GM18858 (cell line): ENCODE measurements around the gene DSCAML1.

Experiments used
- ATAC-seq: cut with Tn5 transposase; IDR thresholded peaks from one replicate; pipeline ENCODE4 v1.9.1; 2021; ENCODE audit not compliant: unreplicated experiment

Gene DSCAML1

DNA sequence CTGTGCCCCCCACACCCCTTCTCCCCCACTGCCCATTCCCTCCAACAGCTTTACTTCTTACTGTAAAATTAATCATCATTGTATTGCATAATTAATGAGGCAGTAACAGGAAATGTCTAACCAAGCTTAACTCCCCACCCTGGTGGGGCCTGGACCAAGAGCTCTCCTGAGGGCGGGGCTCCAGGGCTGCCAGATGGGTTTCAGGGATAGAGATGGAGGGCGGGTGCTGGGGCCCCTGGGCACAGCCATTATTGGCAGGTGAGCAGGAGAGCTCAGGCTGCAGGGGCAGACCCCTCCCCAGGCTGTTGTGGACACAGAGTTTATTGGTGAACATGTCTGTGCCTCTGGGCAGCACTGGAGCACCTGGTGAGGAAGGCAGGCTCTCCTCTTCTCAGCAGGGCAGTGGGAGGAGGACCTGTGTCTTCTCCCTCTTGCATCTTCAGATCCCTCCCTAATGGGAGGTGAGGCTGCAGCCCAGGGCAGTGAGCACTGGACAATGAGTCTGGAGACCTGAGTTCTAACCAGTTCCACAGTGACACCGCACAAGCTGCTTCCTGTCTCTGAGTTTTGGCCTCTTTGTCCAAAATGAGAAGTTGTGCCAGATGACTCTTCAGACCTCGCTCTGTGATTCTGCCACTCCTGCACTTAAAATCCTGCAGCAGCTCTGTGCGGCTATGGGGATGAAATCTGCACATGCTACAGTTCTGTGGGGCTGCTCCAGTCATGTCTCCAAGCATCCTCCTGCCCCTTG is 236.1 kb downstream of the DSCAML1 start:
- ATAC-seq = no peak

GRCh38 chr11:117559698-117560097 is 237.3 kb downstream of the DSCAML1 start:
- ATAC-seq = no peak

- no peak for ATAC-seq
Measured at GRCh38 chr11:117557361-117557760, 239.7 kb downstream of the DSCAML1 start.

- no peak for ATAC-seq
Measured at GRCh38 chr11:117554601-117555333, 242.2 kb downstream of the DSCAML1 start.

DNA sequence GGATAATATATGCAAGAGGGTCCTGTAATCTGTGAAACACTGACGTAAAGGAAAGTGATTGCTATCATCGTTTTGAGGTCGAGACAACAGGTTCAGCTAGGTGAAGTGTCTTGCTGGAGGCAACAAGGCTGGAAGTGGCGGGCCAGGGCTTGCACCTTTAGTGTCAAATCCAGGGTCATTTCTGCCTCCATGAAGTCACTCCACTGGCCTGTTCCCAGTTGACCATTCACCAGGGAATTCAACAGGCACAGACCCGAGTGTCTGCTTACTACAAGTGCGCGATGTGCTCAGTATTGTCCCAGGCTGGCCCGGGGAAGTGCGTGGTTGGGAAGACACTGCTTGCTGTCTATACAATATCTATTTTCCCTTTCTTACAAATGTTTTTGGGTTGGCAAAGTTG is 244.4 kb downstream of the DSCAML1 start:
- ATAC-seq = no peak

DNA sequence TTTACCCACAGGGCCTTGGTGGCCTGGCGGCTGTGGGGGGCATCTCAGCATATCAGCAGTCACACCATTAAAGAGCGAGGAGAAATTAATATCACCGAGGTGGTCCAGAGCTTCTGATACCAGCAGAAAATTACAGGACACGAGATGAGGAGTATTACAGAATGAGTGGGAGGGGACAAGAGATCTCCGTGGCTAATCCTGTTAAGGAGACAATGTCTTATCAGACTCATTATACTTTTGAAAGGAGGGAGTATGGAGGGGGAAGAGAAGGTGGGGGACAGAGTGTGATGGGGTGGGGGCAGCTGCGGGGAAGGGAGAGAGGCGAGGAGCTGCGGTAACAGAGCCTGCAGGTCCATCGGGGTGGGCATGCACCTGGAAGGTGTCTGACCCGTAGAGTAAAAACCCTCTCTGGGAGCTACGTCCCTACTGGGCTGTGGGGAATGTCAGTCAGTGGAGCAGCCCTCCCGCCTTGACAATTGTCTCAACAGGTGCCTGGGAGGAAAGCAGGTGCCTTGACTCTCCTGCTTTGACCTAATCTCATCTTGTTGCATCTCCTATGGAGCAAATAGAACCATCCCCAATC is 245.2 kb downstream of the DSCAML1 start:
- no peak for ATAC-seq

DNA sequence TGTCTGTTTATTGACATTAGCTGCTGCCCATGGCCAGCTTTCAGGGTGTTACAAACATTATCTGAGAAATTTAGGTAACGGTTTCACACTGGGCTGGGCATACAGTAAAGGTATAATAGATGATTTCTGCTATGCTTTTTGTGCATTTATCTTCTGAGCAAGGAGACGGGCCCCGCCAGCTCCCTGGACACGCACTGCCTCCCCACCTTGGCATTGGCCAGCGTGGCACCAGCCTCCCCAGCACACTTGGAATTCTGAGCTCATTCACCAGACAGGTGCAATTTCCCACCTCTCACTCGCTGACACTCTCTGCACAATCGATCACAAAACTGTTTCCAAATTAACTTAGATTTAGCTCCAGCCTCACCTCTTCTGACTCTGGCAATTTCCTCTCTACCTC is 246.6 kb downstream of the DSCAML1 start:
- ATAC-seq = no peak

DNA sequence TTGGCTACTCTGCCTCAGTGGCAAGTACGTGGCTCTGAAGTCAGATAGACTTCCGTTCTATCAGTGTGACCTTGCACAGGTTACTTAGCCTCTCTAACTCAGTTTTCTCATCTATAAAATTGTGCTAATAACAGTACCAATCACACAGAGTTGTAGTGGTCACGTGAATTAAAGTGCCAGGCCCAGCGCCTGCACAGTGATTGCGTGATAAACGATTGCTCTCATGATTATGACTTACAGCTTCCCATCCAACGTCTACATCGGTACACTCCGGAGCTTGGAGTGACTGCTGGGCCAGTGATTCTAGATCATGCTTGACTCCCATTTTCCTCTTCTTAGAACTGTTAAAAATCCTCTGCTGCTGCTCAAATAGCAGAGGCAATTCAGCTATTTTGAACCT is 247.6 kb downstream of the DSCAML1 start:
- no peak for ATAC-seq

- ATAC-seq = no peak
Measured at GRCh38 chr11:117548876-117549275, 248.1 kb downstream of the DSCAML1 start.

DNA sequence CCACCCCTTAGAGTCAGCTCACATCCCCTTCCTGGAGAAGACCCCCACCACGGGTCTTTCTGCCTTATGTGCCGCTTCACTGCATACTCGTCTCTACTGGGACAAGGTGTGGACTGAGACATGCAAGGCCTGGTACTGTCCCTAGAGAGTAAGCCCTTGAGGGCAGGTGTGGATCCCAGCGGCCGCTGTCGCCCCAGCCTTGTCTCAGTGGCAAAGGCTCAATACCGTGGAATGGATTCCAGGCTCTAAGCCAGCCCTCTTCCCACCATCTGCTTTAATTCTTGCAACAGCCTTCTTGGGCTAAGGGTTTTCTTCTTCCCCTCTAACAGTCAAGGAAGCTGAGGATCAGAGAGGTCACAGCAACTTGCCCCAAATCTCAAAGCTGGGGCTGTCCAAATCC is 249.1 kb downstream of the DSCAML1 start:
- ATAC-seq = no peak

GRCh38 chr11:117547195-117547850 is 249.7 kb downstream of the DSCAML1 start:
- ATAC-seq = no peak

- no peak for ATAC-seq
Measured at GRCh38 chr11:117546431-117547194, 250.4 kb downstream of the DSCAML1 start.

DNA sequence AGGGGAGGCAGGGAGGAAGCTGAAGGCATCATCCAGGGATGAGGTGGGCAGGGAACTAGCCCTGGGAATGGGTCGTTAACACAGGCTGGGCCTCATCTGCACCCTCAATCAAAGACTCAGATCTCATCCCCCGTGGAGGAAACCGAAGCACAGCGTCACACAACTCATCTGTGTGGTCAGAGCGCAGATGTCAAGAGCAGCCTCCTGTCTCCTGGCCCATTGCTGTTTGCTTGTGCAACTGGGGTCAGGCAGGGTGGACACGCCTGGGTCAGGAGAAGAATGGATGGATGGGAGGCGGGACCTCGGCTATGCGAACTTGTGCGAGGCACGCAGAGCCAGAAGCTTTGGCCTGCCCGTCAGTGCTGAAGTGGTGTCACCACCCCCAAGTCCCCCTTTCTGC is 251.3 kb downstream of the DSCAML1 start:
- ATAC-seq = no peak

- no peak for ATAC-seq
Measured at GRCh38 chr11:117544130-117544800, 252.8 kb downstream of the DSCAML1 start.

GRCh38 chr11:117541211-117541610 is 255.8 kb downstream of the DSCAML1 start:
- ATAC-seq = no peak

- ATAC-seq = no peak
Measured at GRCh38 chr11:117538263-117539135, 258.5 kb downstream of the DSCAML1 start.

DNA sequence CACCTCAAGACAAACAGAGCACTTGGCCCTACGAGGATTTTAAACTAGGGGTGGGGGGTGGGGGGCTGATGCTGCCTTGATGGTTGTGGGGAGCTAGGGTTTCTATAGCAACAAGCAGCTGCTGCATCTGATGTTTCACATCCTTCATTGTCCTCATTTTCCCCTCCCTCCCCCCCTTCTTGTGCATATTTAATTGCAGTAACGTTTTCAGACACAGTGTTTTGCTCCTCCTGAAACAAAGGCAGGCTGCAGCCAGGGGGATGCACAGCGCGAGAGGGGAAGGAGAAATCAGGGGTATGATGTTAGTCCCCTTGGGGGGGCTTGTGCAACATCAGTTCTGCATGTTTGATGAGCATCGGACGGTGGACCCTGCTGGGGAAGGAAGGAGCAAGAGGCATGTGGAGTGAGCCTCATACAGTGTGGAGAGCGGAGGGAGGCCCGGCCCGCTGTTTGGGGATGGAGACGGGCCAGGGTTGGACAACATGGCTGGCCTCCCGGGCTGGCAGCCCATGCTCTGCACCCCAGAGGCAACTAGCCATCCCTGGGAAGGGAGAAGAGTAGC is 261.1 kb downstream of the DSCAML1 start:
- no peak for ATAC-seq

DNA sequence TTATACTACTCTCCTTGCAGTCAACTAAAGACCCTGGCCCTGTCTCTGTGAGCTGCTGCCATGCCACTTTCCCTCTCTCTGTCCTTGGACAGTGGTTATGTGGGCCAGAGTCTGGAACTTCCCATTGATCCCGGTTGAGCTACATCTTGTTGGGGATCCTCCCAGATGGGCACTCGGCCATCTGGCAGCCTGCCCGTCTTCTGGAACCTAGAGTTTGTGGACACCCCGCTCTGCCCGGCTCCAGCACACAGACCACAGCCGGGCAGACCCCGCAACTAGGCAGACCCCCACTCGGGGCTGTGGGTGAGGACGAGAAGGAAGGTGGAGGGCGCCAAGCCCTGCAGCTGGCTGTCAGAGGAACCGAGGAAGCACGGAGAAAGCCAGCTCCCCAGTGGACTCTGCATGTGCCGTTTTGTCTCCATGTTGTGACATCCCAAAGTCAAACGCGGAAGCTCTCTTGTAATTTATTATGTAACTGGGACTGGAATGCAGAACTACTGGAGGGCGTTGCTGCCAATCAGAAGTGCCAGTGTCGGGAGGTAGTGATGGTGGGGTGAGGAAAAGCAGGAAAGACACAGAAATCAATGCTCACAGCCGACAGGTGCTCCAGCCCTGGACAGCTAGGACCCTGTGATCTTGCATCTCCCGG is 261.7 kb downstream of the DSCAML1 start:
- ATAC-seq = no peak

DNA sequence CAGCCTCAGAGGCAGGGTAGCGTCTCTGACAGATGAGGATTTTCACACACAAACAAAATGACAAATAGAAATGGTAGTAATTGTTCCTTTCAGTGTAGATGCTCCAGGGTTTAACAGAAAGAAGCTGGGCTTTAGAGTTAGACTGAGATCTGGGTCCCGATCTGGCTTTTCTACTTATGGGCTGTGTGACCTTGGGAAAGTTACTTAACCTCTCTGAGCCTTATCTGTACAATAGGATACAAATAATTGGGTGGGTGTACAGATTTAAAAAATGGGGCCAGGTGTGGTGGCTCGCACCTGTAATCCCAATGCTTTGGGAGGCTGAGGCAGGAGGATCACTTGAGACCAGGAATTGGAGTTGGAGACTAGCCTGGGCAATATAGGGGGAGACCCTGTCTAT is 264.4 kb downstream of the DSCAML1 start:
- ATAC-seq = no peak
